ENCODE data around the gene TMEM259.
"Not testable (repeated sequence)": the region's sequence is repeated elsewhere in the genome, so short reads cannot be mapped to it uniquely, and the experiment has no call there.

- not testable (repeated sequence) for TF ChIP-seq POLR2A (IDR thresholded peaks at IDR 0.05; ENCODE audit: borderline replicate concordance, extremely low read depth, insufficient read depth, insufficient read length); ZNF274 (IDR thresholded peaks at IDR 0.05; ENCODE audit: low read depth, low read length); CTCF (IDR thresholded peaks at IDR 0.05 in 2 of 3, conservative IDR thresholded peaks at IDR 0.05 in 1 of 3; ENCODE audit: borderline replicate concordance in 1 of 3, insufficient read depth in 1 of 3, low read depth in 2 of 3, low read length in 2 of 3); JUND (IDR thresholded peaks at IDR 0.05); EZH2phosphoT487 (IDR thresholded peaks at IDR 0.05; ENCODE audit: borderline replicate concordance); CEBPB (IDR thresholded peaks at IDR 0.05; ENCODE audit: low read depth); REST (IDR thresholded peaks at IDR 0.05; ENCODE audit: low read depth); EZH2 (IDR thresholded peaks at IDR 0.05); FOSL1 (IDR thresholded peaks at IDR 0.05; ENCODE audit: low read depth); TCF7L2 (IDR thresholded peaks at IDR 0.05; ENCODE audit: borderline replicate concordance, extremely low read depth, insufficient read depth, insufficient read length); POLR2AphosphoS5 (IDR thresholded peaks at IDR 0.05; ENCODE audit: low read depth, low read length); RAD21 (IDR thresholded peaks at IDR 0.05; ENCODE audit: low read depth)
- TF ChIP-seq, protein P1, sequence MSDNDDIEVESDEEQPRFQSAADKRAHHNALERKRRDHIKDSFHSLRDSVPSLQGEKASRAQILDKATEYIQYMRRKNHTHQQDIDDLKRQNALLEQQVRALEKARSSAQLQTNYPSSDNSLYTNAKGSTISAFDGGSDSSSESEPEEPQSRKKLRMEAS (IDR thresholded peaks at IDR 0.05): not testable (repeated sequence)
Measured at GRCh38 chr19:1023883-1024188, 2.9 kb upstream of the TMEM259 start.

All from HCT116 (cell line).